Natural killer cell (primary cell): Measurements from ENCODE around the gene P2RX5. TPM values are rescaled to one million over a fixed set of nuclear protein-coding genes. Genes with fewer than 3 reads are reported as not detected.

Source experiments
- ATAC-seq, 3 donors: fragments of 150-1000 bp in 2 of 3; fragments of 200-7000 bp in 1 of 3; cut with Tn5 transposase; 1 replicate in 1 of 3; 2 replicates in 2 of 3; pipeline ENCODE4 v1.10.0; 2021; ENCODE audit warnings: mild to moderate bottlenecking in 2 of 3, moderate library complexity in 2 of 3
- DNase-seq, 2 donors: peaks; one replicate each; pipeline versions ENCODE4 v3.0.0 to v3.0.0-alpha.2; 2013 to 2021; ENCODE audit warnings: mixed read lengths in 1 of 2
- H3K27ac ChIP-seq: one replicate; pipeline ENCODE4 v1.5.1; 2013; ENCODE audit warnings: mild to moderate bottlenecking, low read length
- H3K27me3 ChIP-seq: one replicate; pipeline ENCODE4 v1.6.1; 2013; ENCODE audit warnings: low read length; ENCODE audit not compliant: control insufficient read depth, insufficient read depth
- H3K36me3 ChIP-seq: one replicate; pipeline ENCODE4 v1.6.1; 2013; ENCODE audit warnings: low read length; ENCODE audit not compliant: control insufficient read depth, insufficient read depth
- H3K4me1 ChIP-seq: one replicate; pipeline ENCODE4 v1.6.1; 2013; ENCODE audit warnings: low read length; ENCODE audit not compliant: control insufficient read depth, insufficient read depth
- H3K4me3 ChIP-seq: one replicate; pipeline ENCODE4 v1.5.1; 2013; ENCODE audit warnings: low read length
- H3K9me3 ChIP-seq: one replicate; pipeline ENCODE4 v1.6.1; 2013; ENCODE audit warnings: low read length; ENCODE audit not compliant: control insufficient read depth, insufficient read depth
- H3K27ac Mint-ChIP-seq, 2 donors: one replicate each; pipeline ENCODE4 v1.8.0; 2022; ENCODE audit warnings: mild to moderate bottlenecking in 2 of 2, mixed read lengths in 2 of 2, moderate library complexity in 1 of 2
- H3K27me3 Mint-ChIP-seq, 2 donors: one replicate each; pipeline ENCODE4 v1.8.0; 2022; ENCODE audit warnings: low read depth in 2 of 2, mixed read lengths in 2 of 2
- H3K36me3 Mint-ChIP-seq: one replicate; pipeline ENCODE4 v1.8.0; 2022; ENCODE audit warnings: mixed read lengths
- H3K4me1 Mint-ChIP-seq, 2 donors: one replicate each; pipeline ENCODE4 v1.8.0; 2022; ENCODE audit warnings: mixed read lengths in 2 of 2
- H3K4me3 Mint-ChIP-seq: one replicate; pipeline ENCODE4 v1.8.0; 2022; ENCODE audit warnings: mild to moderate bottlenecking, moderate library complexity, mixed read lengths
- H3K9me3 Mint-ChIP-seq, 2 donors: one replicate each; pipeline ENCODE4 v1.8.0; 2022; ENCODE audit warnings: mixed read lengths in 2 of 2
- CTCF ChIP-seq: fragments of 200-600 bp; IDR thresholded peaks from one replicate; pipeline ENCODE4 v1.8.0; 2022; ENCODE audit warnings: antibody characterized with exemption
- whole genome bisulfite sequencing: methylation state at CpG from one replicate; pipeline ENCODE4 v1.1.7; 2013; ENCODE audit warnings: missing lambda C conversion rate; ENCODE audit not compliant: insufficient coverage; 5-methylcytosine and 5-hydroxymethylcytosine counted together
- intact Hi-C: fragments of 100-400 bp; cut with micrococcal nuclease; formaldehyde crosslinking; loops from one replicate; pipeline ENCODE4 v1.14.2; 2022
- total RNA-seq, 4 donors: library from RNA; stranded (reverse); fragments of 120-200 nt in 1 of 4; gene quantifications; one replicate each; pipeline versions ENCODE4 v1.2.3 to v1.2.4, GENCODE V29; 2013 to 2022

Gene P2RX5
- total RNA-seq, 3 donors from 2014 or later (not counting 1 experiment from before 2014, with no cell fraction given): 7.8 to 15.4 (median 9.2) TPM

GRCh38 chr17:3681565-3681964 lies 14.4 kb downstream of the P2RX5 start:
- intact Hi-C loops: no loop called here
- no peaks in the 10 kb centered on the region for H3K9me3 Mint-ChIP-seq
- Histone ChIP-seq H3K27me3 (no peaks in the 10 kb centered on the region), H3K36me3 (no peaks in the 10 kb centered on the region), H3K27ac (no peak overlapping the region), H3K4me3 (no peak overlapping the region), H3K4me1 (peaks cover 20% of the 10 kb centered on the region), H3K9me3 (no peaks in the 10 kb centered on the region)
- no peak for DNase-seq
- TF ChIP-seq CTCF: no peak
- no peak for ATAC-seq
- H3K36me3 Mint-ChIP-seq: no peaks in the 10 kb centered on the region
- H3K27me3 Mint-ChIP-seq: no peaks in the 10 kb centered on the region
- 85% methylated on average over 20 of the region's 20 CpGs for WGBS
- no peak overlapping the region for H3K4me3 Mint-ChIP-seq
- H3K27ac Mint-ChIP-seq: no peak overlapping the region
- peaks cover 0 to 6% of the 10 kb centered on the region in 2 donors for H3K4me1 Mint-ChIP-seq

- ATAC-seq: no peak
- no peak overlapping the region for H3K27ac Mint-ChIP-seq
- 88% methylated on average over 12 of the region's 12 CpGs for WGBS
Measured at GRCh38 chr17:3681057-3681456, 14.9 kb downstream of the P2RX5 start.

GRCh38 chr17:3679531-3680126 lies 16.3 kb downstream of the P2RX5 start:
- intact Hi-C loops: no loop called here
- no peak overlapping the region for H3K4me3 Mint-ChIP-seq
- H3K9me3 ChIP-seq: no peaks in the 10 kb centered on the region
- DNase-seq (no peak), ATAC-seq (no peak)
- H3K36me3 ChIP-seq: no peaks in the 10 kb centered on the region
- 76% methylated on average over 20 of the region's 20 CpGs for WGBS
- H3K9me3 Mint-ChIP-seq: no peaks in the 10 kb centered on the region
- H3K27me3 Mint-ChIP-seq: no peaks in the 10 kb centered on the region
- no peak for TF ChIP-seq CTCF
- H3K4me3 ChIP-seq: no peak overlapping the region
- peaks cover 20% of the 10 kb centered on the region for H3K4me1 ChIP-seq
- H3K27me3 ChIP-seq: no peaks in the 10 kb centered on the region
- no peak overlapping the region for H3K27ac ChIP-seq
- H3K27ac Mint-ChIP-seq: no peak overlapping the region
- H3K36me3 Mint-ChIP-seq: no peaks in the 10 kb centered on the region
- H3K4me1 Mint-ChIP-seq: peaks cover 0 to 6% of the 10 kb centered on the region in 2 donors

More at GRCh38 chr17:3681057-3681456, 14.9 kb downstream of the P2RX5 start:
- H3K36me3 Mint-ChIP-seq: no peaks in the 10 kb centered on the region
- TF ChIP-seq CTCF: no peak
- Histone ChIP-seq H3K27ac (no peak overlapping the region), H3K4me1 (peaks cover 20% of the 10 kb centered on the region), H3K9me3 (no peaks in the 10 kb centered on the region), H3K36me3 (no peaks in the 10 kb centered on the region), H3K4me3 (no peak overlapping the region), H3K27me3 (no peaks in the 10 kb centered on the region)
- intact Hi-C loops: no loop called here
- H3K9me3 Mint-ChIP-seq: no peaks in the 10 kb centered on the region
- no peak for DNase-seq
- no peak overlapping the region for H3K4me3 Mint-ChIP-seq
- H3K4me1 Mint-ChIP-seq: peaks cover 0 to 6% of the 10 kb centered on the region in 2 donors
- H3K27me3 Mint-ChIP-seq: no peaks in the 10 kb centered on the region
